Tibial nerve (tissue), 4 donors: ENCODE data around the gene NNAT. TPM values are rescaled to one million over a fixed set of nuclear protein-coding genes. Genes with fewer than 3 reads are reported as not detected.

ENCODE experiments used
- DNase-seq, 2 donors: peaks; one replicate each; pipeline ENCODE4 v3.0.0-alpha.2; 2019; ENCODE audit warnings: low spot score in 2 of 2
- H3K27ac ChIP-seq, 4 donors: fragments of 200-600 bp; sonication (generic) in 3 of 4; one replicate each; pipeline ENCODE4 v1.5.1; 2017 to 2019; ENCODE audit warnings: mild to moderate bottlenecking in 1 of 4
- H3K27me3 ChIP-seq, 2 donors: fragments of 200-600 bp; sonication (generic) in 1 of 2; one replicate each; pipeline versions ENCODE4 v1.5.1 to v1.6.0; 2017 to 2019
- H3K36me3 ChIP-seq, 3 donors: fragments of 200-600 bp; sonication (generic); one replicate each; pipeline ENCODE4 v1.5.1; 2018 to 2019
- H3K4me1 ChIP-seq, 4 donors: fragments of 200-600 bp; sonication (generic) in 3 of 4; one replicate each; pipeline ENCODE4 v1.5.1; 2017 to 2019
- H3K4me3 ChIP-seq, 4 donors: fragments of 200-600 bp; sonication (generic) in 3 of 4; one replicate each; pipeline ENCODE4 v1.5.1; 2017 to 2019; ENCODE audit warnings: mild to moderate bottlenecking in 1 of 4, moderate library complexity in 1 of 4
- H3K9me3 ChIP-seq, 4 donors: fragments of 200-600 bp; sonication (generic) in 3 of 4; one replicate each; pipeline ENCODE4 v1.5.1; 2017 to 2019
- CTCF ChIP-seq, 5 experiments: fragments of 200-600 bp in 3 of 5; fragments of 450-650 bp in 2 of 5; sonication (generic) in 3 of 5; IDR thresholded peaks; one replicate each; pipeline ENCODE4 v1.5.1; 2016 to 2019; ENCODE audit warnings: antibody characterized with exemption in 5 of 5, mild to moderate bottlenecking in 3 of 5, moderate library complexity in 2 of 5
- EP300 ChIP-seq, 2 donors: sonication (generic); formaldehyde crosslinking; IDR thresholded peaks; one replicate each; pipeline ENCODE4 v1.6.1; 2017; ENCODE audit warnings: antibody characterized with exemption in 2 of 2, mild to moderate bottlenecking in 1 of 2
- POLR2A ChIP-seq, 2 donors: fragments of 450-650 bp; IDR thresholded peaks; one replicate each; pipeline ENCODE4 v1.6.1; 2017; ENCODE audit warnings: antibody characterized with exemption in 2 of 2, mild to moderate bottlenecking in 2 of 2, moderate library complexity in 2 of 2
- WGBS, 2 donors: methylation state at CpG; one replicate each; pipeline ENCODE4 v1.1.5; 2018; 5-methylcytosine and 5-hydroxymethylcytosine counted together
- total RNA-seq, 4 donors: library from RNA; depleted of rRNA; stranded (reverse); fragments of >200 nt; gene quantifications; one replicate each; pipeline ENCODE4 v1.1.0, GENCODE V29; 2016

Gene NNAT
- total RNA-seq, 4 donors from 2014 or later = 2.7 to 12.3 (median 8.4) TPM

GRCh38 chr20:37501940-37502339 is 19.1 kb upstream of the NNAT start:
- no peak overlapping the region for H3K4me3 ChIP-seq
- 75 to 80% methylated on average over 7 of the region's 7 CpGs for WGBS, 2 donors

GRCh38 chr20:37502654-37503053 is 18.4 kb upstream of the NNAT start:
- Histone ChIP-seq H3K4me1 (no peaks in the 10 kb centered on the region), H3K27me3 (no peaks in the 10 kb centered on the region), H3K4me3 (no peak overlapping the region), H3K36me3 (no peaks in the 10 kb centered on the region), H3K27ac (no peak overlapping the region), H3K9me3 (no peaks in the 10 kb centered on the region)
- TF ChIP-seq CTCF (IDR thresholded peaks at IDR 0.05) = no peak
- no peak for TF ChIP-seq EP300 (IDR thresholded peaks at IDR 0.05)
- no peak for TF ChIP-seq POLR2A (IDR thresholded peaks at IDR 0.05)
- DNase-seq = no peak
- 80 to 84% methylated on average over 2 of the region's 2 CpGs for WGBS, 2 donors

More at GRCh38 chr20:37501940-37502339, 19.1 kb upstream of the NNAT start:
- DNase-seq = no peak
- Histone ChIP-seq H3K9me3 (no peaks in the 10 kb centered on the region), H3K27me3 (no peaks in the 10 kb centered on the region), H3K36me3 (no peaks in the 10 kb centered on the region), H3K27ac (no peak overlapping the region), H3K4me1 (no peaks in the 10 kb centered on the region)
- TF ChIP-seq EP300 (IDR thresholded peaks at IDR 0.05) (no peak), CTCF (IDR thresholded peaks at IDR 0.05) (no peak), POLR2A (IDR thresholded peaks at IDR 0.05) (no peak)

- TF ChIP-seq CTCF (IDR thresholded peaks at IDR 0.05) = no peak
- TF ChIP-seq POLR2A (IDR thresholded peaks at IDR 0.05) = no peak
- TF ChIP-seq EP300 (IDR thresholded peaks at IDR 0.05) = no peak
- 65 to 78% methylated on average over 3 of the region's 3 CpGs for WGBS, 2 donors
- H3K9me3 ChIP-seq = no peaks in the 10 kb centered on the region
- no peak overlapping the region for H3K4me3 ChIP-seq
- no peaks in the 10 kb centered on the region for H3K4me1 ChIP-seq
- DNase-seq = no peak
- peaks cover 0 to under 1% (median 0%) of the 10 kb centered on the region in 3 donors for H3K36me3 ChIP-seq
- H3K27me3 ChIP-seq = no peaks in the 10 kb centered on the region
- no peak overlapping the region for H3K27ac ChIP-seq
Measured at GRCh38 chr20:37503256-37503927, 17.7 kb upstream of the NNAT start.

- Histone ChIP-seq H3K4me1 (no peaks in the 10 kb centered on the region), H3K36me3 (peaks cover 0 to 10% (median 0%) of the 10 kb centered on the region in 3 donors), H3K27me3 (no peaks in the 10 kb centered on the region), H3K9me3 (no peaks in the 10 kb centered on the region), H3K27ac (no peak overlapping the region), H3K4me3 (no peak overlapping the region)
- no peak for DNase-seq
- 57 to 60% methylated on average over 3 of the region's 3 CpGs for WGBS, 2 donors
- TF ChIP-seq EP300 (IDR thresholded peaks at IDR 0.05) (no peak), POLR2A (IDR thresholded peaks at IDR 0.05) (no peak), CTCF (IDR thresholded peaks at IDR 0.05) (no peak)
Measured at GRCh38 chr20:37504404-37505096, 16.5 kb upstream of the NNAT start.
